GM18907 (cell line): Measurements from ENCODE around the gene C1orf146.
"Not testable (repeated sequence)": the region's sequence is repeated elsewhere in the genome, so short reads cannot be mapped to it uniquely, and the experiment has no call there.

Experiments
- ATAC-seq: cut with Tn5 transposase; IDR thresholded peaks from one replicate; pipeline ENCODE4 v1.9.1; 2021; ENCODE audit warnings: mild to moderate bottlenecking, moderate library complexity; ENCODE audit not compliant: unreplicated experiment

The C1orf146 gene, protein sequence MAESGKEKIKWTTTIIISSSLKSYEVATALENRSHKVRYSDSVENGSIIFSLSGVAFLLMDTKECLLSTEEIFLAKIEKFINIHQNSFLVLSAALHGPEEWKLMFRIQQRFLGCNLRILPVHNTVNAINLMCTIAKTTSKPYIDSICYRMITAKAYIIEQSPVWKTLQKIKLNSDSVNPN

DNA sequence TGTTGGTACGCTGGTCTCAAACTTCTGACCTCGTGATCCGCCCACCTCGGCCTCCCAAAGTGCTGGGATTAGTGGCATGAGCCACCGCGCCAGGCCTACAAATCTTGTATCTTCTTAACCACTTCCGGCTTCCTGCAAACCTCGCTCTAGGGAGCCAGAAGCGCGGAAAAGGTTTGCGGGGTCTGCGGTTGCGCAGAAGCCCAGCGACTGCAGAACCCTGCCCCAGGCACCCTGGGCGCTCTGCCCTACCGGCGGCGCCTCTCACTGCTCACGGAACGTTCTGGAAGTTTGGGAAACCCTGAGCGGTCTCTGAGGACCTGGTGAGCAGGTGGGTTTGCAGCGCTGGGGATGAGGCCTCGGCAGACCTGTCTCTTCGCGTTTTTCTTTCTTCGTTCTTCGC lies at the start of gene C1orf146:
TSS of gene C1orf146 (plus strand) at position 195 of the 400 bp plus-strand sequence. CDS start 13,506 bp downstream, outside the sequence.
- ATAC-seq: no peak

DNA sequence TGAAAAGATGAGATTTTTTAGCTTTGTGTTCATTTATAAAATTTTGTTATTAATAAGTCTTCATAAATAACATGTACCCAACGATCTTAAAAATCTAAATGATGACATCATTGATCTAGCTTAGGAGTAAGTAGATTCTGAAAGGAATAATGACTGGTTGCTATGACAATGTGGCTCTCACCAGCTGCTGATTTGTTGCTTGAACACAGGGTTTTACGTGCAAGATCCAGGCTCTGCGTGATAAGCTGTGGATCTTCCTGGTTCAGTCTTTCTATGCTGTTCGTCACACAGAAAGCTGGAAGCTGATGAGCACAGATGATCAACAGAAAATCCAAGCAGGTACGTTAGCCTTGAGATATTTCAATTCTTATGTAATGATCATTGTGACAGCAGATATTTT lies 49.1 kb upstream of the C1orf146 start:
- no peak for ATAC-seq

DNA sequence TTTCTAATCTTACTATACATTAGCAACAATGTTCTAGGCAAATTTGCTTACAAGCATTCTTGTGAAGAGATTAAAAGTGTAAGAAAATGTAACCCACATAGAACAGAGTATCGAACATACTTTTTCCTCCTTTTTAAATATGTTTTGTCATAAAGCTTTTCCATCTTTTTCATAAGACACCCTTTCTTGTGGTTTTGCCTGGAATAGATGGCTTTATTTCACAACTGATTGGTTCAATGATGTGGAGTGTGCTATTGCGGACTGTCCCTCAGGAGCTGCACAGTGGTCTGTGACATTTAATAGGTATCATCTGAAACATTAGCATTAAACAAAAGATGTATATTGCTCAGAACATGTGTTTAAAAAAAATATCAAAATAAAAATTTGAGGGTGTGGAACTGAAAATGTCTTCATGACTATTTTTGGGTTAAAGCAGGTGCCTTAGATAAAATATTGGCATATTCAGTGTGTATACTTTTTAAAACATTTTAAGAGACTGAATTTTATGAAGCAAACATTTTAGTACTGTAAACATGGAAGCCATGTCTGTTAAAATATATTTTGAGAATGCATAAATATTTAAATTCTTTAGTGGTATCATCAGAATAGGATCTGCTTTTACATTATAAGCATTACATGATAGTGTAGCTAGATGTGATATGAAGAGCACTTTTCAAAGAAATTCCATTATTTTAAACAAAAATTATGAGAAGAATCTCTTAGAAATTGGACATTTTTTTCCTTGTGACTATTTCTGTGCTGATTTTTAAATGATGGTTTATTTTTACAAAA lies 48.3 kb upstream of the C1orf146 start:
- ATAC-seq: no peak

DNA sequence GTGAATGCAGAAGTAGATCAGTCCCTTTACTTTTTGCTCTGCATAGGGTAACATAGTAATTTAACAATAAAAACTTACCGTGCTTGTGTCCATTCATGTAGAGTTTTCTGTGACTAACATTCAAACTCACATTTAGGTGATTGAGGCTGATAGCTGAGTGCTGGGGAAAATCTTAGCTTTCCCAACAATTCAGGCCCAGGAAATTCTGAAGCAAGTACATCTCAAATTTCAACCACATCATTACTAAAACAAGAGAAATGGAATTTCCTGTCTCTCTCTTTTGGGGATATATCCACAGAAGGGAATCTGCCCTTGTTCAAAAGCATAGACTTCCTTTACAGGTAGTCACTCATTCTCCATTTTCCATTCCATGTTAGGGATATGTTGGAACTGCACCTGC lies 33.1 kb upstream of the C1orf146 start:
- ATAC-seq: no peak

DNA sequence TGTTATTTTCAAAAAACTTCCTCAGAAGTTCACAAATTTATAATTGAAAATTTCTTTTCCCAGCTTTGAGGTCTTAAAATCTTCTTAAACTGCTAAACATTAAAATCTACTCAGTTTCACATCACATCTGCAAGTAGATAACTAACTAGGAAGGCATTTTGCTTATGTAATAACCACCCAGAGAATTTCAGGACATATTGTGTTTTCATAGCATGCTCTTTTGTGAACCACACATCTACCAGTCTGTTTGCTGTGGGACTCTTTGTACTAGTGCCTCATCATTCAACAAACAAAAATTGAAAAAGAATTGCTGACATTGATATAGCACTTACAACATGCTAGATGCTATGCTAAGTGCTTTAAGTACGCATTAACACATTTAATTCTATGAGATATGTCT lies 31.6 kb upstream of the C1orf146 start:
- no peak for ATAC-seq

DNA sequence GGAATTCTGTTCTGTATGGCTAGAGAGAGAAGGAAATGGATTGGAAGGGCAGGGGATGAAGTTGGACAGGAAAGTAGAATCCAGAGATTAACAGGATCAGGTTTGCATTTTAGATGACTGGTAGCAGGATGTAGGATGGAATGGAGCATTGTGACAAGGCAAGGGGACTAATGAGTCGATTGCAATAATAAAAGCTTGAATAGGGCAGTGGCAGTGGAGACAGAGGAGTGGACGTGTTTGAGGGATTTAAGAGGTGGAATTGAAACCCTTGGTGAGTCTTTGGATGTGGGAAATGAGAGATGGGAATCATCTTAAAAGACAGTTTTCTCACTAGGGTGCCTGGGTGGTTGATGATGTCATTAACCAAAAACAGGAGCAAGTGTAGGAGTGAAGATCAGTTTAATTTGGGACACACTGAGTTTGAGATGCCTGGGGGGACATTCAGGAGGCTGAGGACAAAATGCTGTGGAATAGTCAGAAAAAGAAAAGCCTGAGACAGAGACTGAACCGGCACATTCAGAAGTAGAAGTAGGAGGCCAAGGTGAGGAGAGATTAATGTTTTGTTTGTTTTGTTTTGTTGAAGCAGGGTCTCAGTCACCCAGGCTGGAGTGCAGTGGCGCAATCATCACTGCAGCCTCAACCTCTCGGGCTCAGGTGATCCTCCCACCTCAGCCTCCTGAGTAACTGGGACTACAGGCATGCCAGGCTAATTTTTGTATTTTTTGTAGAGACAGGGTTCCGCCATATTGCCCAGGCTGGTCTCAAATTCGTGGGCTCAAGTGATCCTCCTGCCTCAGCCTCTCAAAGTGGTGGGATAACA lies 29.1 kb upstream of the C1orf146 start:
- ATAC-seq: no peak

DNA sequence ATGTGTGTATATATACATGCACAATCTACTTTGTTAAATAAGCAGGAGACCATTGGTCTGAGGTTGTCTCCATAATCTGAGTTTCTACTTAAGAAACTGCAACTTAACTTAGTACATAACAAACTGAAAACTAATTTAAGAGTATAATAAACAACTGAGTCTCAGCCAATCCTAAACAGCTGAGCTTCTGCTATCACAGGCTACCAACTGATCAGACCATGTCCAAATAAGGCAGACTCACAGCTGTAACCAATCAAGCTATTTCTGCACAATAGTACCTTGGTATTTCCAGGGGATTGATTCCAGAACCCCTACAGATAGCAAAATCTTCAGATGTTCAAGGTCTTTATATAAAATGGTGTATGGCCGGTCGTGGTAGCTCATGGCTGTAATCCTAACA lies 26.0 kb upstream of the C1orf146 start:
- ATAC-seq: no peak

DNA sequence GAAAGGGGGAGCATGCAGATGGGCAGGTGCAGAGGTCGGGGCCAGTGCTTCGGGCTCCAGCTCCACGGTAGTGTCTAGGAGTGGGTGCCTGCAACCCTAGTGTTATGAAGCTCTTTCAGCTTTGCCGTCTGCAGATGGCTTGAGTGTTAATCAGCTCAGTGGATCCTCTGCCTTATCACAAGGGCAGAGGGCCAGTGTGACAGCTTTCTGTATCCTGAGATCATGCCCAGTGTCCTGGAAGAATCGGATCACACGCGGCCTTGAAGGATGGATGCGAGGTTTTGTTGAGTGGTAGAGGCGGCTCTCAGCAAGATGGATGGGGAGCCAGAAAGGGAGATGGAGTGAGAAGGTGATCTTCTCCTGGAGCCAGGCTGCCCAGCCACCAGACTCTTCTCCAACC lies 25.5 kb upstream of the C1orf146 start:
- ATAC-seq: no peak

DNA sequence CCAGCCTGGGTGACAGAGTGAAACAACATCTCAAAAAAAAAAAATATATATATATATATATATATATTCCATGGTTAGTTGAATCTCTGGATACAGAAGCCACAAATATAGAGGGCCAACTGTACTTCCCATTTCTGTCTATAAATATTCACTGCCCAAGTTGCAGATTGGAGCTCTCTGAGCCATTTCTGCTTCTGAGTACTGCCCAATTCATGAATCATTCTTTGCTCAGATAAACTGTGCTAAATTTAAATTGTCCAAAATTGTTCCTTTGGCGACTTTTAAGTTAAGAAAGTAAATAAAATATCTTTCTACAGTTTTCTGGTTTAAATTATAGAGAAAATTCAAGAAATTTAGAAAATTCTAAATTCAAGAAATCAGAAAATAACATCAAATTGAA lies 23.2 kb upstream of the C1orf146 start:
- no peak for ATAC-seq

DNA sequence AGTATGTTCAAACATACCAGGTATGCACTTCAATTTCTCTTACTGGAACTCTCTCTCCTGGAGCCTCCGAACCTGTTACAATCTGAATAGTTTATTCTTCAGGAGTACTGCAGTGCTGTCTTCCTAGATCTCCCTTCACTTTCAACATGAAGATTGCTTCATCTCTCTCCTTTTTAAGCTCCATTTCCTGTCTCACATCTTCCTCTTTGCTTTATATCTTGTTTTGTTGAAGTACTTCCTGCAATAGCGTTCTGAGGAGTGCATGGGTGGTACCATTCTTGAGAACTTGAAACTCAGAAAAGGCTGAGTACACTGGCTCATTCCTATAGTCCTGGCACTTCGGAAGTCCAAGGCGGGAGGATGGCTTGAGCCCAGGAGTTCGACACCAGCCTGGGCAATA lies 15.7 kb upstream of the C1orf146 start:
- no peak for ATAC-seq

DNA sequence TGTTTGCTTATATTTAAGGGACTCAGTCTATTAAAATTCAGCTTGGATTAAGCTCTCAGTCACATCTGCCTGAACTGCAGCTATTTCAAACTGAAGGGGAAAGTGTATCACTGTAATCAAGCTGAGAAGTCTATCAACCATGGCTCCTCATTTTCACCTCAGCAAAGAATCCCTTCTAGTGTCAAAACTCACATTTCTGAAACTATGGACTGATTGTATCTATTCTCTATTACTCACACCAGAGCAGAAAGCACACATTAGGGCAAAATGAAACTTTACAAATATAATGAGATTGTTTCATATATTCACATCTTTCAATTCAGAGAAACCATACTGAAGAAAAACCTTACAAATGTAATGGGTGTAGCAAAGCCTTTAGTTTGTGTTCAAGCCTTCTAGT lies 14.6 kb upstream of the C1orf146 start:
- no peak for ATAC-seq

DNA sequence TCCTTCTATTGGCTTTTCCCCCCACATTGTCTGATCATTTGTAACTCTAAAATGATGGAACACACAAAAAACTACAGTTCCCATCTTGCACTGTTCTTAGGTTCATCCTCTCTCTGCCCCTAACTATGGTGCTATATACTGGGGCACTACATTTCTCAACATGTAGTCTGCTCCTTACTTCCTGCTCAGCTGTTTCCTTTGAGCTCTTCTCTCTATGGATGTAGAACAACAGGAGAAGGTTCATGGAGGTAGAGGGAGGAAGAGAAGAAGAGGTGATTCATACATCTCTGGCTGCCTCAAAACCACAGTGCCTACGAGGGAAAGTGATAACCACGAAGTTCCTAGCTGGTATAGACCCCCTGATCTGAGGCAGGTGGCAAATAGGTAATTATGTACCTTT lies 7.0 kb upstream of the C1orf146 start:
- ATAC-seq: no peak

DNA sequence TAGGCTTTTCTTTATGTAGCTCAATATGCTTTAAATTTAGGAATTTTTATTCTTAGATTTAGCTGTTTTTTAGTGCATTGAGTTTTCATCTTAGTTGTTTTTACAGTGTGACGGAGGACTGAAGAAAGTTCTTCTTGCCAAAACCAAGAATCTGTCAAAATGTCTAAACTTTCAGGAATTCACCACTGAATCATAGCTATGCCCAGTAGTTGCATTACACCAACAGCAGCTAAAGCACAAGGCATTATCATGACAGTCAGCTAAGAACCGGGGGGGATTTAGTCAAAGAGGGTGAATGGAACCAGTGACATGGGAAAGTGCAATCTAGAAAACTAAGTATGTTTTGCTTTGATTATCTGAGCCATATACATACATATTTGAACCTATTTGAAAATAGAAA lies 6.5 kb upstream of the C1orf146 start:
- no peak for ATAC-seq

DNA sequence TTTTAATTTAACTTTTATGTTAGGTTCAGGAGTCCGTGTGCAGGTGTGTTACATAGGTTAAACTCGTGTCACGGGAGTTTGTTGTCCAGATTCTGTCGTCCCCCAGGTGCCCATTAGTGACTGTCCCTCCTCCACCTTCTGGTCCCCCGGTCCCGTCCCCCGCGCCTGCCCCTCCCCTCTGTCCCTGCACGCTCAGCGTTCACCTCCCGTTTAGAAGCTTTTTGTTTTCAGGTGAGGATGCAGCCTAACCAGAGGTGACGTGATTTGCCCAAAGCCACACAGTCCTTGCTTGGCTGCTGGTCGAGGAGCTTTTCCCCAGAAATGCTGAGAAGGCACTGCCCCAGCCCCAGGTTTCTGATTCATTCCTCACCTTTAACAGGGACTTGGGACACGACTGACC lies 844 bp downstream of the C1orf146 start:
- ATAC-seq: no peak

DNA sequence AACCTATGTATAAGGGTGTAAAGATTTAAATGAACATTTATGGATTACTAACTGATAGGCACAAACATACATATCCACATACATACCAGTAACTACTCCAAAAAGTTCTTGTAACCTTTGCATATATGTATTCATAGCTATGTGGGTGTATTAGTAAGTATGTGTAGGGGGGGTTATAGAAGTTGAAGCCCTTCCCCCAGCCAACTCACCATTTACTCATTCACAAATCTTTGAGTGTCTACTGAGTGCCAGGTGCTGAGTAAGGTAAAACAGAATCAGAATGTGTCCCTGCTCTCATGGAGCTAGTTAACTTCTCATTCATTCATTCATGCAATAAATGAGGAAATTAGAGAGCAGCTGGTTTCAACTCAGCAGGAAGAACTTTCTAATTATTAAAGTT lies 1.3 kb downstream of the C1orf146 start:
- ATAC-seq: no peak

DNA sequence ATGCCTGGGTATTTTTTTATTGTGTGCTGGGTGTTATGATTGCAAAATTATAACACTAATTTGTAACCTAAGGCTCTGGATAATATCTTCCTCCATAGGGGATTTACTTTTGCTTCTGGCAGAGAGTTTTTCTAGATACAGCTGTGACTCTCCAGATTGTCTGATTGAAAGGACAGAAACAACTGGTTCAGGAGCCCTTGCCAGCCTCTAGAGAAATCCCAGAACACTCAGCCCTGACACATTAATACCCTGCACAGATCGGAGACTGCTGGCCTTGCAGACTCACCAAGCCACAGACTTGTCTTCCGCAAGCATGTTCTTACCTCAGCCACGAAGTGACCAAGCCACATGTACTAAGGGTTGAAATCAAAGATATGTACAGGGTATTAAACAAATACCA lies 10.7 kb downstream of the C1orf146 start:
- ATAC-seq: no peak

DNA sequence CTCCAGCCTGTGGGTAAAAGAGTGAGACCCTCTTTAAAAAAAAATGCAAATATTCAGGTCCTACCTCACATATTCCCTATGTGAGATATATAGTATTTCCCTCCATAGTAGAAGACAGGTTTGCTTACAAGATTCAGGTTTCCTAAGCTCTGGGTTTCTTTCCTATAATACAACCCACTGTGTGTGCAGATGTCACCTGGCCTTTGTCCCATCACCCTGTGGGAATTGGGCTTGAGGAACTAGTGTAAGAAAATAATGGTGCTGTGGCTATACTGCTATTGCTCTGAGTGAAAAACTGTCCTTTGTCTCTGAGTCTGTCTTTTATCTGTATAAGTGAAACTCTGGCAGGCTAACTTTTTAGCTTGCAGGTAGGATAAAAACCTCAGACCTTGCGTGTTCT lies 13.0 kb downstream of the C1orf146 start:
- ATAC-seq: no peak

DNA sequence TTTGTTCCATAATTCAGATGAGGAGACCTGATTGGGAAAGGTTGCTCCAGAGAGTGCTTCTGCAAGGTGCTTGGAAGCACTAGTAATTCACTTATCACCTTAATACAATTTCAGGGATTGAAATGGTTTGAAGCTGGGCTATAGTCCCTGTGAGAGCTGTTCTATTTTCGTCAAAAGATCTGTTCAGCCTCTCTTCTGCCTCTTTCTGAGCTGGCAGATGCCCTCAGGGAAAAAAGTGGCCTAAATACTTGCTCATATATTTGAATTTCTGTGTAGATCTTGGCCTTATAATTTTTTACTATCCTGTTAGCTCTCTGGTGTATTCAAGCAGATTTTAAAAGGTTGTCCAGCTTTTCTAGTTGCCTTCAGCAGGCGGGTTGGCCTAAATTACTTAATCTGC lies 22.3 kb downstream of the C1orf146 start:
- no peak for ATAC-seq

DNA sequence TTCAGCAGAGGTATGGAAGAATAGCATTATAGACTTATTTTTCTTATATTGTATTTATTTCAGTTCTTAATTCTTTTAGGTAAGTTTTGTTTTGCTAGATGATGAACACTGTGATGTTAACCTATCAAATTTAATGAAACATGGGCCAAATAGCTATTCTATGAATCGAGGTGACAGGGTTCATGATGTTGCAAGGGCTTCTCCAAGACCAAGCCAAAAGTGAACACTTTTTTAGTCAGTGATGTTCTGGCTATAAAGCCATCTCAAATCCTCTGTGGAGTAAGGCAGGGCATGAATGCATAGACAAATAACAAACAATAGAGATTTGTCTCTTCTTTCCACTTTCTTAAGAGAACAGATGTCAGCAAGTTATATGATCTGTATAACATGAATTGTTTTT lies 26.7 kb downstream of the C1orf146 start:
- no peak for ATAC-seq

DNA sequence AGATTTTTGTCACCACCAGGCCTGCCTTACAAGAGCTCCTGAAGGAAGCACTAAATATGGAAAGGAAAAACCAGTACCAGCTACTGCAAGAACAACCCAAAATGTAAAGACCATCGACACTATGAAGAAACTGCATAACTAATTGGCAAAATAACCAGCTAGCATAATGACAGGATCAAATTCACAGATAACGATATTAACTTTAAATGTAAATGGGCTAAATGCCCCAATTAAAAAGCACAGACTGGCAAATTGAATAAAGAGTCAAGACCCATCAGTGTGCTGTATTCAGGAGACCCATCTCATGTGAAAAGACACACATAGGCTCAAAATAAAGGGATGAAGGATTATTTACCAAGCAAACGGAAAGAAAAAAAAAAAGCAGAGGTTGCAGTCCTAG lies 37.0 kb downstream of the C1orf146 start:
- ATAC-seq: not testable (repeated sequence)

DNA sequence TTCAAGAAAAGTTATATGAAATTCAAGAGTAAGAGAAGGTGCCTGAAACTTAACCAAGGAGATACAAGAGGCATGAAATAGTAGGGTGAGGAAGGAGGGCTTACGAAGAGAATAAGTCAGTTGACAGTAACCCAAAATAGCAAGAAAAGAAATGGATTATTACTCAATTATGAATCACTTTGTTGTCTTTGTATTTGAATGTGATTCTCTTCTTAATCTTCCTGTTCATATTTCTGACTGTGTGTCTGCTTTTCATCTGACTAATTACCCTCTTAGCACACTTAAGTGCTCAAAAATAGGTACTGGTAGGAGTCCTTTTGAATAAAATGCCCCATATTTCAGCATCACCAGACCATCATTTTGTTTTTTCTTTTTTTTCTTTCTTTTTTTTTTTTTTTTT lies 41.6 kb downstream of the C1orf146 start:
- ATAC-seq: no peak

DNA sequence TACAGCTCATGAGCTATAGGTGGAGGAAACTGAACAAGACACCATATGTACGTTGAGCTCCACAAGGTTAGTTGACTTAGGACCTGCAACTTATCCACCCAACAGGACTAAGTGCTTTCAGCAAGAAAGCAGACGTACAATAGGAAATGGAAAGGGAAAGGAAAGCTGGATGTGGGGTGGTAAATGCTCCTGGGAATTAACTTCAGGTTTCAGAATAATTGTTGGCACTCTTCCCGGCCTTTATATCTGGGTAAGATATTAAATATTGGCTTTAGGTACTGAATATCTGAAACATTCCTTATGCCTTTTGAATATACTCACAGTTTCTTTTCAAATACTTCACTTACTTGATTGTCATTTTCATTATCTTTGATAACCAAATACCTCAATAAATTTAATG lies 44.8 kb downstream of the C1orf146 start:
- no peak for ATAC-seq
